ENCODE results near the gene GPR171.
A peak's percentile ranks its signal among the peaks of the same experiment; 100 is the strongest.

The GPR171 gene

GRCh38 chr3:151213151-151213550 is 10.1 kb upstream of the GPR171 start:
- no peak for DNase-seq

GRCh38 chr3:151210676-151211381 is 7.8 kb upstream of the GPR171 start:
- DNase-seq: peak; percentile 46

- peak; percentile 79 for DNase-seq
Measured at GRCh38 chr3:151209654-151210053, 6.6 kb upstream of the GPR171 start.

GRCh38 chr3:151206201-151206600 is 3.2 kb upstream of the GPR171 start:
- DNase-seq: peak; percentile 74

GRCh38 chr3:151205482-151205881 is 2.5 kb upstream of the GPR171 start:
- DNase-seq: no peak

GRCh38 chr3:151204530-151205402 is 1.8 kb upstream of the GPR171 start:
- peak; percentile 50 for DNase-seq

- DNase-seq: peak; percentile 53
Measured at GRCh38 chr3:151201051-151201730, 1.8 kb downstream of the GPR171 start.

GRCh38 chr3:151200586-151200985 is 2.4 kb downstream of the GPR171 start:
- DNase-seq: peak; percentile 21

- DNase-seq: peak; percentile 32
Measured at GRCh38 chr3:151199554-151200438, 3.2 kb downstream of the GPR171 start.

GRCh38 chr3:151198849-151199248 is 4.2 kb downstream of the GPR171 start:
- DNase-seq: no peak

GRCh38 chr3:151197981-151198767 is 4.8 kb downstream of the GPR171 start:
- DNase-seq: no peak

GRCh38 chr3:151197228-151197627 is 5.8 kb downstream of the GPR171 start:
- no peak for DNase-seq

GRCh38 chr3:151196434-151196833 is 6.6 kb downstream of the GPR171 start:
- no peak for DNase-seq

GRCh38 chr3:151195826-151196225 is 7.2 kb downstream of the GPR171 start:
- DNase-seq: no peak

- DNase-seq: no peak
Measured at GRCh38 chr3:151192545-151192944, 10.5 kb downstream of the GPR171 start.

GRCh38 chr3:151191095-151191494 is 11.9 kb downstream of the GPR171 start:
- no peak for DNase-seq

GRCh38 chr3:151183265-151183671 is 19.7 kb downstream of the GPR171 start:
- peak; percentile 50 for DNase-seq

- DNase-seq: no peak
Measured at GRCh38 chr3:151182349-151183079, 20.5 kb downstream of the GPR171 start.

- DNase-seq: no peak
Measured at GRCh38 chr3:151178208-151178845, 24.7 kb downstream of the GPR171 start.

GRCh38 chr3:151175952-151176351 is 27.1 kb downstream of the GPR171 start:
- no peak for DNase-seq
